IPS DF 4.7 (cell line): ENCODE results near the gene RTN4RL1.
"Not testable (repeated sequence)": the region's sequence is repeated elsewhere in the genome, so short reads cannot be mapped to it uniquely, and the experiment has no call there.

Experiments used
- DNase-seq: peaks from one replicate; pipeline ENCODE4 v3.0.0-alpha.2; 2013; ENCODE audit warnings: low spot score; ENCODE audit errors: extremely low read depth

Gene RTN4RL1

GRCh38 chr17:2025622-2026309, 632 bp upstream of the RTN4RL1 start:
- DNase-seq, result no peak

DNA sequence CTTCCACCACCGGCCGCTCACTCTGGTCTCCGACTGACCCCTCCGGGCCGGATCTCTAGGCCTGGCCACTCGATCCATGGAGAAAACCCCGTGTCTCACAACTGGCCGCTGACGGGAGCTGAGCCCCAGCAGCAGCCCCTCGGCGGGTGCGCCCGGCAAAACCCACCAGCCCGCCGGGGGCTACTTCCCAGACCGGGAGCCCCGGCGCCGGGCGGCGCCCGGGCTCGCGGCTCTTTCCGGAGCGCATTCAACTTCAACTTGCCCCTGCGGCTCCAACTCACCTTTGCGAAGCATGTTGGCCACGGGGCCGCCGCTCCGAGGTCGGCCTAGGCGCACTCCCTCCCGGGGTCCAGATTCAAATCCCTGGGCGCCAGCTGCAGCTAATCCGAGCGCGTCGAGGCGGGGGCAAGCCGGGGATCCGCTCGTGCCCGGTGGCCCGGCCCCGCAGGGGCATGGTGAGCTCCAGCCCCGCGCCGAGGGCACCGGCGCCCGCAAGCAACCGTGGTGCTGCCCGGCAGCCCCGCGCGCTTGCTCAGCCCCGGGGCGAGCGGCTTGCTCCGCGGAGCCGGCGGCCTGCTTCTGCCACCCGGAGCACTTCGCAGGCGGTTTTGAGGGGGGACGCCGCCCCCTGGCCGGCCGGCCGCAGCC, 438 bp downstream of the RTN4RL1 start:
- no peak for DNase-seq

DNA sequence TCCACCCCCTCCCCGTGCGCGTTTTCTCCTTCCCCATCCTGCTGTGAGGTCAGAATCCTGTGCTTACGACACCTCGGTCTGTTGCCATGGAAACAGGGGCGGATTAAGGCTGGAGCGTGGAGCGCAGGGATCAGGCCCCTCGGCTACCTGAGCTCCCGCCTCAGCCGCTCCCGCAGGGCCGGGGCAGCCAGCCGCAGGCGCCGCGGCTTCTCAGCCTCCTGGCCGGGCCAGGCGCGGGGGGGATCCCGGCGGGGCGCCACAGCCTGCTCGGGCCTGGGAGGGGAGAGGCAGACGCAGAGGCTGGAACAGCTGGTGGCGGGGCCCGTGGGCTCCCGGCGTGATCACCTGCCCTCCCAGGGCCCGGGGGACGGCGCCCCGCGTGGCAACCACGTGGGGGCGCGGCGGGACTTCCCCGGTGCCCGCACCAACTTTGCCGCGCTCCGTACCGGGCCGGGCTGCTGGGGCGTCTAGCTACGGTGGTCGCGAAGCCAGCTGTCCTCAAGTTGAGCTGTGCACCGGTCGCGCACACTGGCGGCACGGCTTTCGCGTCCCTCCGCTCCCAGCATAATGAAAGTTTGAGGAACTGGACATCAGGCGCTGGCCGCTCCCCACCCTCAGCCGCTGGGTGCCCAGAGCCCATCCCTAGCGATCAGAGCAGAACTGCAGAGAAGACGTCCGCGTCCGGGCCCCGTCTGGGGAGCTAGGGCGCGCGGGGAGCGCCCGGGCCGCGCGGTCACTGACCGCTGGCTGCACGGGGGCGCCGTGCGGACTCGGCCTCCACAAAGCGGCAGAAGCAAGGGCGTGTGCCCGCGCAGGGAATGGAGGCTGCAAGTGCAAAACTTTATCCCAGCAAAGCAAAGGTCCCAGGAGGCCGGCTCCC, 1.2 kb downstream of the RTN4RL1 start:
- no peak for DNase-seq

- DNase-seq, result no peak
Observed at GRCh38 chr17:2023256-2023655, 1.9 kb downstream of the RTN4RL1 start.

- no peak for DNase-seq
Observed at GRCh38 chr17:2022647-2023240, 2.4 kb downstream of the RTN4RL1 start.

DNA sequence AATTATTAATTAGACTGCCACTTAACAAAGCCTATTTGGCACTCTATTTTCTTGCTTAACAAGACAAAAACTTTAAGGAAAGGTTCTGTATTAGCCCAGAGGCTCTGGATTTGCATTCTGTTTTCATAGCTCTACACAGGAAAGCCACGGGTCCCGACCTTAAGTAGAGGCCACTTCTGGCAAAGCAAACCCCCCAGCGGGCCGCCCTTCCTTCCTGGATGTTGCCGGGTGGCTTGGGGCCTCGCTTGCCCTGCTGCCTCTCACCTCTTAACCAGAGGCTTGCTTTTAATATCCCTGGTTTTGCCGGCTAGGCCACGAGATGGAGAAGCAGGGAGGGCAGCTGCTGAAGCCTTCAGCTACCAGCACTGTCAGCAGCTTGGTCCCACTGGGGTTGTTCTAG, 4.4 kb downstream of the RTN4RL1 start:
- no peak for DNase-seq

DNA sequence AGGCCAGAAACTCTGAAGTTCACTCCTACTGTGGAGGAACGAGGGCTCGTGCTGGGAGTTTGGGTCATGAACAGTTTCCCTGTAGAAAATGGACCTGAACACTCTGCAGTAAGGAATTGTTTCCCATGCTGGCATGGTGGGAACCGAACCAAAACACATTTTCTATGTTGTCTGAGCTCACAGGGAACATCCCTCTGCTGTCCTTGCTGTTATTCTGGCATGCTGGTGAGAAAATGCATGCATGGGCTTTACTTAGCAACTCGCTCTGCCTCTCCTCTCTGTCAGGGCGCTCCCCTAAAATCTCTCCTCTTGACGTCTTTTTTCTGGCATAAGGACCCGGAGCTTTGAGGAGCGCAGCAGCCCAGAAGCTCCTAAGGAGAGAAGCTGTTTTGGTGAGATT, 5.4 kb downstream of the RTN4RL1 start:
- DNase-seq, result no peak

GRCh38 chr17:2018716-2019510, 6.2 kb downstream of the RTN4RL1 start:
- no peak for DNase-seq

DNA sequence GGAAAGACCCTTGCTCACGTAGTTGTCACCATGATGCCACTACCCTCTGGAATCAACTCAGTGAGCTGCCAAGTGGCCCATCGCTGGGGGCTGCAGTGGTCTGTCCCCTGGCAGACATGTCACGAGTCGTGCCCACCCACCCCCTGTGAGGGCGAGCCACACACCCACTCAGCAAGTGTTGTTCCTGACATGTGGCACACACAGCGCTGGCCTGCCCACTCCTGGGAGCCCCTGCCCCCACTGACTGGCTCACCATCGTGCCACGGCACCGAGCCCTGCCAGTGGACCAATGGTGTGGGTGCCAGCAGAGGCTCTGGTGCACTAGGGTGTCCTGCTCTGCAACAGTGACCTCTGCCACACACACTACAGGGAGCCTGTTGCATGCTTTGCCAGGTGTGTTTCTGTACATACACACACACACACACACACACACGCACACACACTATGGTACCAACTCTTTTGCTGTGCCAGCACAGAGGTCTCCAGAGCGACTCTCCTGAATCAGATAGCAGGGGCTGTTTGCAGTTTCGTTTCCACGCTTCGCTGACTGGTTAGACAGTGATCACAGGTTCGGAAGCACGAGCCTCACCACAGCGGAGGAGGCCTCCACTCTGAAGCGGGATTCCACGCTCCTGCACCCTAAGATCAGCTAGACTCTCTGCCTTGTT, 7.7 kb downstream of the RTN4RL1 start:
- no peak for DNase-seq

DNA sequence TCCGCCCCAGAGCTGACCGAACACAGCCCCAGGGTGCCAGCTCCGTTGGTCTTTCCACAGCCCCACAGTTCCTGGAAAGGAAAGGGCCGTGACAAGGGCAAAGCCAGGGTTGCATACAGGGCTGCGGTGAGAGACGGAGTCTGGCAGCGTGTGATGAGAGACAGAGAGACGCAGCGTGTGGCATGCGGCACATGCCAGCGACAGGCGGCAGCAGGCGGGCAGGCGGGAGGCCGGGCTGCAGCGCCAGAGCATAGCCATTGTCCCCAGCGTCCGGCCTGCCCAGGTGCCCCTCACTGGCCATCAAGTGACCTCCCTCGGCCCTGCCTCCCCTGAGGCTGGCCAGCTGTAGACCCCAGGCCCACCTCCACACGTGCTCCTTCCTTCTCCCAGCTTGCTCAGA, 8.6 kb downstream of the RTN4RL1 start:
- no peak for DNase-seq

- no peak for DNase-seq
Observed at GRCh38 chr17:2015314-2015713, 9.8 kb downstream of the RTN4RL1 start.

- DNase-seq, result no peak
Observed at GRCh38 chr17:2013994-2014317, 11.2 kb downstream of the RTN4RL1 start.

DNA sequence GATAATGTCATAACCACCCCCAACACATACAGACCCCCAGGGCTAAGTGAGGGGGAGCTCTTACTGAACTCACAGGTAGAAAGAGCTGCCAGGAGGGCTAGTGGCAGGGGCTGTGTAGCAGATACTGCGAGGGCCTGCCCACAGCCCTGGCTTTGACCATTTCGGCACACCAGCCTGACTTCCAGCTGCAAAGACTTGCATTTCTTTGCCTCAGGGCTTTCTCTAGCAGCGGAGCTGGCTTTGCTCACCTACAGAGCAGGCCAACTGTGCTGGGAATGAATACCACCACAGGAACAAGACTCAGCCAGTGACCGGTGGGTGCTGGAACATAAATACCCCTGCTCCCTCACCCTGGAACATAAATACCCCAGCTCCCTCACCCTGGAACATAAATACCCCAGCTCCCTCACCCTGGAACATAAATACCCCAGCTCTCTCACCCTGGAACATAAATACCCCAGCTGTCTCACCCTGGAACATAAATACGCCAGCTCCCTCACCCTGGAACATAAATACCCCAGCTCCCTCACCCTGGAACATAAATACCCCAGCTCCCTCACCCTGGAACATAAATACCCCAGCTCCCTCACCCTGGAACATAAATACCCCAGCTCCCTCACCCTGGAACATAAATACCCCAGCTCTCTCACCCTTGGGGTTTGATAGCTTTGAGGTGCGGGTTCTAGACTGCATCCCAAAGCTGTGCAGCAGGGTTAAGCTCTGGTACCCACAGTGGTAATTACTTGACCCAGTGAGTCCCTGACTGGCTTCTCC, 11.7 kb downstream of the RTN4RL1 start:
- DNase-seq, result not testable (repeated sequence)

GRCh38 chr17:2012499-2012898, 12.6 kb downstream of the RTN4RL1 start:
- DNase-seq, result no peak

DNA sequence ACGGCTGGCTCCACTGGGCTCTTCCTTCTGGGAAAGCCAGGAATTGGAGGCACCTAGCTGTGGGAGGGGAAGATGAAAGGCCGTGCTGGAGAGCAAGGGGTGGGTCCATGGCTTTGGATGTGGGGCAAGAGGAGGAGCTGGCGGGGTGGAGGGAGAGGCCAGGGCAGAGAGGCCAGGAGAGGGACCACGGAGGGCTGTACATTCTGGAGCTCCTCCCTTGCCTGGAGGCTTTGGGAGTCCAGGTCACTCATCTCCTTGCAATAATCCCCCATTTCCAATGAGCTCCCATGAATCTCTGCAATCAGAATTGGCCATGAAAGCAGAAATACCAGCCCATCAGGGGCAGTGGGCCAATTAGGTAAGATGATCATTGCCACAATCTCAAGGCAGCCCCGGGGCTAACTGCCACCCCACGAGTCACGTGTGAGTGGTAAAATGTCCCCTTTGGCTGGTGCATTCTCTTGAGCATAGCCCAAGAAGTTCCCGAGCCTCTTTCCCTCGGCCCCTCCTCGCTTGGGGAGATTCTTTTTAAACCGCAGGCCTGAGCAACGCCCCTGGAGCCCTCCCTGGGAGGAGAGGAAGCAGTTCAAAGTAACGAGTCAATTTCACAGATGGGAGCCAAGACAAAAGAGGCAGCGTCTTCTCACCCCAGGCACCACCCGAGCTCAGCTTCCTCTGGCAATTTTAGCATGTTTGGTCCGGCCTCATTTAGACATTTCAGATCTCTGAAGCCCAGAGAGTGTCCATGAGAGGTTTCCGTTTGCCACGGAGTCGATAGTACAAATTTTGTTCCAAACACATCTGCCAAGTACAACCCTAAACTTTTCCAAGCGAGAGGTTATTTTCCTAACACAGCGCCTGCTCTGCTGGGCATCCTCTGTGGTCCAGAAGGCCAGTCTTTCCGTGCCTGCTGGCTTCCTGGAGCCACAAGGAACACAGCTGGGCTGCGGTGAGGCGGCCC, 13.4 kb downstream of the RTN4RL1 start:
- no peak for DNase-seq

DNA sequence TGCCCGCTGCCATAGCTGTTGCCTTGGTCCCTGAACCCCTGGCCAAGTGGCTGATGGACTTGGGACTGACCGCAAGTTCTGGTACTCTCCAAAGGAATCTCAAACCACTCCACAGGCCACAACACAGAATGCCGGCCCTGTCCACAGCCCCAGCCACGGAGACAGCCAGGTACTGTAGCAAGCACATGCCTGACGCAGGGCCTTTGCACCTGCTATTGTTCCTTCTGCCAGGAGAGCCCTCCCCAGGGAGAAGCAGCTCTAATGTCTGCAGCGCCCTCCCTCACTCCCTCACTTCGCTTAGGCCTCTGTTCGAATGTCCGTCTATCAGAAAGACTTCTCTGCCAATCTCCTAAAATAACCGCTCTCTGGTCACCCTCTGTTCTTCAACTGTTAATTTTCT, 15.4 kb downstream of the RTN4RL1 start:
- no peak for DNase-seq

DNA sequence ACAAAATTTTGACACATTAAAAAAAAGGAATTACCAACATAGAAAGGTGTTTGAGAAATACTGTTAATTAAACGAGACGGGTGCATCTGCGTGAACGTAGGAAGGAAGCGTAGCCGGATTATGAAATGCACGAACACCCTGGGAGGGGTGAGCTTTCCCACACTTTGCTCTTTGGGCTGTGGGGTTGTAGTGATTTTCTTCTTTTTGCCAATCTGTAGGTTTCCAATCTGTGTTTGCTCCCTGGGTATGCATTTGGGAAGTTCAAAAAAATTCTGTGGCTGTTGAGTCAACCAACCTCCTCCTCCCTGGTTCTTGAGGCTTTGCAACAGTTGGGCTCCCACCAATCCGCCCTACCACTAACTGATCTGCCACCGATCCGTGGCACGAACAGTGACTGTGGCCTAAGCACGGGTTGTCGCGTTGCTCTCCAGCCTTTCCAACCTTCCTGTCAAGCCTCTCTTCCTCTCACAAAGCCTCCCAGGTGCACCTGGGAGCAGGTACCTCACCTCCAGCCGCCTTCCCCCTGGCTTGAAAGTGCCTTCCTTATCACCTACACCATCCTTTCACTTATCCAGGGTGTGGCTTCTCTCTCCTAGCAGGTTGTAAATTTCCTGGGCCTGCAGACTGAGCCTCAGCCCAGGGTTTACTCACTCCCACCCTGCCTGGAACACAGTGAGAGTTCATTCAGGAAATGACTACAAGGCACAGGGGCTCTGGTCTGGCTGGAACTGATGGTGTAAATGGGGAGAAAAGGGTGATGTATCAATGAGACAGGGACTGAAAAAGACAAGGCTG, 16.6 kb downstream of the RTN4RL1 start:
- DNase-seq, result no peak

- DNase-seq, result no peak
Observed at GRCh38 chr17:2004435-2004952, 20.6 kb downstream of the RTN4RL1 start.
